Keratinocyte (primary cell): ENCODE data around the gene ACOT6. TPM values are rescaled to one million over a fixed set of nuclear protein-coding genes. Genes with fewer than 3 reads are reported as not detected.

Experiments used
- DNase-seq: peaks from one replicate; pipeline ENCODE4 v3.0.0-alpha.2; 2011; ENCODE audit warnings: low read depth, missing footprints, low spot score
- FAIRE-seq: peaks from 2 replicates; lab custom pipeline; 2011; peaks lifted over from hg19 to GRCh38; lab: Jason Lieb, UNC
- H2AFZ ChIP-seq: 2 replicates; pipeline ENCODE4 v1.6.0; 2012; ENCODE audit warnings: low read length, control low read depth, inconsistent platforms; ENCODE audit not compliant: control insufficient read depth
- H3K27ac ChIP-seq: 2 replicates; pipeline ENCODE4 v1.5.1; 2011; ENCODE audit warnings: low read length; ENCODE audit not compliant: control insufficient read depth, insufficient read depth
- H3K27me3 ChIP-seq: 3 replicates; pipeline ENCODE4 v1.6.0; 2011; ENCODE audit warnings: low read length; ENCODE audit not compliant: control insufficient read depth, insufficient read depth; ENCODE audit errors: extremely low read depth
- H3K36me3 ChIP-seq, 2 experiments: 2 replicates in 1 of 2; 3 replicates in 1 of 2; pipeline ENCODE4 v1.5.1; 2011; ENCODE audit warnings: low read length in 2 of 2, mild to moderate bottlenecking in 1 of 2; ENCODE audit not compliant: control insufficient read depth in 2 of 2, insufficient read depth in 2 of 2; ENCODE audit errors: extremely low read depth in 1 of 2
- H3K4me1 ChIP-seq: 3 replicates; pipeline ENCODE4 v1.5.1; 2011; ENCODE audit warnings: low read length; ENCODE audit not compliant: control insufficient read depth, insufficient read depth; ENCODE audit errors: extremely low read depth
- H3K4me2 ChIP-seq: 3 replicates; pipeline ENCODE4 v1.6.0; 2011; ENCODE audit warnings: low read depth, low read length; ENCODE audit not compliant: control insufficient read depth, insufficient read depth; ENCODE audit errors: extremely low read depth
- H3K4me3 ChIP-seq, 3 experiments: fragments of 200-600 bp in 1 of 3; sonication (generic) in 1 of 3; 2 replicates in 2 of 3; 3 replicates in 1 of 3; pipeline ENCODE4 v1.5.1; 2011 to 2016; ENCODE audit warnings: low read length in 3 of 3, mild to moderate bottlenecking in 3 of 3, control low read depth in 2 of 3, inconsistent platforms in 1 of 3, low read depth in 1 of 3, mixed read lengths in 1 of 3, mixed run types in 1 of 3, moderate library complexity in 1 of 3; ENCODE audit not compliant: control insufficient read depth in 2 of 3, insufficient read depth in 2 of 3; ENCODE audit errors: extremely low read depth in 1 of 3
- H3K79me2 ChIP-seq: 2 replicates; pipeline ENCODE4 v1.6.0; 2012; ENCODE audit warnings: low read length; ENCODE audit not compliant: control insufficient read depth, insufficient read depth
- H3K9ac ChIP-seq: 3 replicates; pipeline ENCODE4 v1.6.0; 2011; ENCODE audit warnings: low read length; ENCODE audit not compliant: control insufficient read depth, insufficient read depth; ENCODE audit errors: extremely low read depth
- H3K9me1 ChIP-seq: 3 replicates; pipeline ENCODE4 v1.6.0; 2011; ENCODE audit warnings: low read length; ENCODE audit not compliant: control insufficient read depth, insufficient read depth; ENCODE audit errors: extremely low read depth
- H3K9me3 ChIP-seq: 2 replicates; pipeline ENCODE4 v1.5.1; 2012; ENCODE audit warnings: low read depth, low read length; ENCODE audit not compliant: control insufficient read depth
- H4K20me1 ChIP-seq: 3 replicates; pipeline ENCODE4 v1.6.0; 2011; ENCODE audit warnings: low read length; ENCODE audit not compliant: control insufficient read depth, insufficient read depth; ENCODE audit errors: extremely low read depth
- CTCF ChIP-seq, 3 experiments: IDR thresholded peaks in 1 of 3; conservative IDR thresholded peaks in 1 of 3; optimal IDR thresholded peaks in 1 of 3; 2 replicates in 2 of 3; 3 replicates in 1 of 3; pipeline versions ENCODE3 to v1.5.1; 2011; ENCODE audit warnings: low read length in 3 of 3, mild to moderate bottlenecking in 3 of 3, moderate library complexity in 2 of 3, control low read depth in 1 of 3, inconsistent platforms in 1 of 3; ENCODE audit not compliant: insufficient read depth in 2 of 3; ENCODE audit errors: extremely low read depth in 1 of 3
- EZH2 ChIP-seq: IDR thresholded peaks from one replicate; pipeline ENCODE4 v1.6.1; 2012; ENCODE audit warnings: inconsistent platforms, mild to moderate bottlenecking, low read length, moderate library complexity
- dilution Hi-C: fragments of 300-500 bp; cut with MboI; formaldehyde crosslinking; loops from one replicate; pipeline ENCODE4 v1.7.0; 2020; ENCODE audit warnings: low sequenced_read_pairs; ENCODE audit not compliant: extremely low pct_ligation_motif_present
- polyA plus RNA-seq, 5 experiments: library from polyadenylated mRNA; depleted of rRNA in 3 of 5; stranded (reverse) in 3 of 5; stranded (forward) in 1 of 5; unstranded in 1 of 5; fragments of >200 nt; gene quantifications; 1 replicate in 1 of 5; 2 replicates in 3 of 5; 3 replicates in 1 of 5; pipeline versions ENCODE4 v1.2.1 to v1.2.3, GENCODE V29; 2011 to 2012; ENCODE audit warnings: missing spikeins in 2 of 5, low read depth in 1 of 5, low replicate concordance in 1 of 5

The ACOT6 gene
- polyA plus RNA-seq, 1 donor (not counting 4 experiments of a cell fraction or from before 2014, with no cell fraction given): not detected

- Histone ChIP-seq H3K9ac (no peak overlapping the region), H3K36me3 (no peaks in the 10 kb centered on the region), H3K4me3 (no peak overlapping the region), H2AFZ (no peak overlapping the region), H4K20me1 (no peaks in the 10 kb centered on the region), H3K9me1 (no peaks in the 10 kb centered on the region), H3K79me2 (no peaks in the 10 kb centered on the region), H3K9me3 (no peaks in the 10 kb centered on the region), H3K27me3 (no peaks in the 10 kb centered on the region), H3K27ac (no peak overlapping the region), H3K4me1 (peaks cover under 1% of the 10 kb centered on the region), H3K4me2 (no peak overlapping the region)
- dilution Hi-C loops: no loop called here
- DNase-seq: no peak
- TF ChIP-seq EZH2 (no peak), CTCF (optimal IDR thresholded peaks at IDR 0.05 in 1 of 3, IDR thresholded peaks at IDR 0.05 in 1 of 3, conservative IDR thresholded peaks at IDR 0.05 in 1 of 3; ENCODE audit: extremely low read depth in 1 of 3, insufficient read depth in 2 of 3, low read length in 3 of 3) (no peak)
- no peak for FAIRE-seq
Measured at GRCh38 chr14:73610687-73611086, 1.6 kb upstream of the ACOT6 start.

DNA sequence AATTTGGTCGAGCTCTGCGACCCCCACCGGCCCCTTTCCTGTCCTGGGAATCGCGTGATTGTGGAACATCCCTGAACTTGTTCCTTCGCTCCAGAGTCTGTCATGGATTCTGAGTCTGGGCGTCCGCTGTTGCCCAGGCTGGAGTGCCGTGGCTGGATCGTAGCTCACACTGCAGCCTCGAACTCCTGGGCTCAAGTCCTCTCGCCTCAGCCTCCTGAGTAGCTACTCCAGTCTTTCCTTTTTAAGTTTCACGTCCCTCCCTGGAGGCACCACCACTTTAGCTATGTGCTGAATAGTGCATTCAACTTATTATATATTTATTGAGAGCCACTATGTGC lies 698 bp downstream of the ACOT6 start:
- Histone ChIP-seq H3K9ac (peak overlapping the region; percentile 54), H3K9me1 (no peaks in the 10 kb centered on the region), H2AFZ (peak overlapping the region; percentile 86), H3K9me3 (no peaks in the 10 kb centered on the region), H3K4me3 (peak overlapping the region; percentile 52 to 65 (median 63)), H3K27me3 (no peaks in the 10 kb centered on the region), H3K4me2 (peak overlapping the region; percentile 80), H3K79me2 (no peaks in the 10 kb centered on the region), H3K27ac (no peak overlapping the region), H3K36me3 (no peaks in the 10 kb centered on the region), H4K20me1 (no peaks in the 10 kb centered on the region), H3K4me1 (peaks cover 5% of the 10 kb centered on the region)
- no peak for DNase-seq
- dilution Hi-C loops: no loop called here
- no peak for FAIRE-seq
- no peak for TF ChIP-seq CTCF (optimal IDR thresholded peaks at IDR 0.05 in 1 of 3, IDR thresholded peaks at IDR 0.05 in 1 of 3, conservative IDR thresholded peaks at IDR 0.05 in 1 of 3; ENCODE audit: extremely low read depth in 1 of 3, insufficient read depth in 2 of 3, low read length in 3 of 3)
